AG09319 (cell line): Measurements from ENCODE around the gene SLC5A10.

Experiments
- DNase-seq: peaks from one replicate; pipeline ENCODE4 v3.0.0-alpha.2; 2010; ENCODE audit warnings: low read depth; ENCODE audit errors: extremely low read depth
- TF ChIP-seq, protein P1 (sequence below): IDR thresholded peaks from 2 replicates; pipeline ENCODE4 v1.5.1; 2011; ENCODE audit warnings: low read depth, mild to moderate bottlenecking, inconsistent platforms, low read length, moderate library complexity

Gene SLC5A10

DNA sequence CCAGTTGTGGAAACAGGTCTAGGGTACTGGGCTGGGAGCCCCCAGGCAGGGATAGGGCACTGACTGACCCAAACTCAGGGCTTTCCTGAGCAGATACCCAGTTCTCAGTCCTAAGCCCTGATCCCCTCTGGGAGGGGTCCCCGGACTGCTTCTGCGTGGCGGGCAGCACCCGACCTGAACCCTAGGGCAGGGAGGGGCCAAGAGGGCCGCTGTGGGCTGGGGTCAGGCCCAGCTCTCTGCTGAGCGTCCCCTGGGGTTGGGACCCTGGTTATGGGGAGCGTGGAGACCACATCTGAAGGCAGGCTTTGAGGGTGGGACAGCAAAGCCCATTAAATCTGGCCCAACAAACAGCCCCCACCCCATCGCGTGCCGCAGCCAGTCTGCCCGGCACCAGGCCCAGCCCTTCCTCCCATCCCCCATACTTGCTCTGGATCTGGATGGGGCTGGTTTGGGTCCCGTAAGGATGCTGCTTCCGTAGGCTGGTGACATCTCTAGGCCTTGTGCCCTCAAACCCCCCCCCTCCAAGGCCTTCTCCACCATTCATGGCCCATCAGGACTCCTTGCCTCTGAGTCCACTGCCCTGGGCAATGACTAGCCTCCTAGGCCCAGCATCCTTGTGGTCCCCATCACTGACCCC is 53.3 kb downstream of the SLC5A10 start:
- no peak for DNase-seq
- TF ChIP-seq, protein P1, sequence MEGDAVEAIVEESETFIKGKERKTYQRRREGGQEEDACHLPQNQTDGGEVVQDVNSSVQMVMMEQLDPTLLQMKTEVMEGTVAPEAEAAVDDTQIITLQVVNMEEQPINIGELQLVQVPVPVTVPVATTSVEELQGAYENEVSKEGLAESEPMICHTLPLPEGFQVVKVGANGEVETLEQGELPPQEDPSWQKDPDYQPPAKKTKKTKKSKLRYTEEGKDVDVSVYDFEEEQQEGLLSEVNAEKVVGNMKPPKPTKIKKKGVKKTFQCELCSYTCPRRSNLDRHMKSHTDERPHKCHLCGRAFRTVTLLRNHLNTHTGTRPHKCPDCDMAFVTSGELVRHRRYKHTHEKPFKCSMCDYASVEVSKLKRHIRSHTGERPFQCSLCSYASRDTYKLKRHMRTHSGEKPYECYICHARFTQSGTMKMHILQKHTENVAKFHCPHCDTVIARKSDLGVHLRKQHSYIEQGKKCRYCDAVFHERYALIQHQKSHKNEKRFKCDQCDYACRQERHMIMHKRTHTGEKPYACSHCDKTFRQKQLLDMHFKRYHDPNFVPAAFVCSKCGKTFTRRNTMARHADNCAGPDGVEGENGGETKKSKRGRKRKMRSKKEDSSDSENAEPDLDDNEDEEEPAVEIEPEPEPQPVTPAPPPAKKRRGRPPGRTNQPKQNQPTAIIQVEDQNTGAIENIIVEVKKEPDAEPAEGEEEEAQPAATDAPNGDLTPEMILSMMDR, result no peak

DNA sequence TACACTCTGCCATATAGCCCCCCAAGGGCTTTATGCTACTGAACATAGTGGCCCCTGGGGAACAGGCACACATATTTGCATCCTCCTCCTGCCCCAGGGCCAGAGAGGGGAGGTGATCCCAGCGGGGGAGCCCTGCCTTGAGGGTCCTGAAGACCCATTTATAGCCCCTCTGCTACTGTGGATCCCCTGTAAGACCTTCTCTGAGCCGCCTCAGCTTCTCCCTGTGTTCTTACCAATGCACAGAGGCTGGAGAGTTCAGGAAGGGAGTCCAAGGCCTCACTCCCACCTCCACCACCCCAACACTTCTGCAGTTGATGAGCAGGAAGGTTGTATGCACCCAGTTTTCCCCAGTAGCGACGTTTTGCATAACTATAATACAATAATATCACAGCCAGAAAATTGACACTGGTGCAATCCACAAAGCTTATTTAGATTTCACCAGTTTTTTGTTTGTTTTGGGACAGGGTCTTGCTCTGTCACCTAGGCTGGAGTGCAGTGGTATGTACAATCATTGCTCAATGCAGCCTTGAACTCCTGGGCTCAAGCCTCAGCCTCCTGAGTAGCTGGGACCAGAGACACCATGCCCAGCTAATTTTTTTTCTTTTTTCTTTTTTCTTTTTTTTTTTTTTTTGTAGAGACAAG is 53.9 kb downstream of the SLC5A10 start:
- DNase-seq, result no peak
- TF ChIP-seq, protein P1, result no peak

DNA sequence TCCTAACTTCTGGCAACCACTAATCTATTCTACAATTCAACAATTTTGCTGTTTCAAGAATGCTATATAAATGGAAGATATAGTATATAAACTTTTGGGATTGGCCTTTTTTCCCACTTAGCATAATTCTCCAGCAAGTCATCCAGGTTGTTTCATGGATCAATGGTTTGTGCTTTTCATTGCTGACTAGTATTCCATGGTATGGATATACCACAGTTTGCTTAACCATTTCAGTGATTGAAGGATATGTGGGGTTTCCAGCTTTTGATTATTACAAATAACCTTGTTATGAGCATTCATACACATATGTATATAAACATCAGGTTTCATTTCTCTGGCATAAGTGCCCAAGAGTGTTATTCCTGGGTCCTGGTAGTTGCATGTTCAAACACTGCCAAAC is 54.7 kb downstream of the SLC5A10 start:
- TF ChIP-seq, protein P1, result no peak
- DNase-seq, result no peak

DNA sequence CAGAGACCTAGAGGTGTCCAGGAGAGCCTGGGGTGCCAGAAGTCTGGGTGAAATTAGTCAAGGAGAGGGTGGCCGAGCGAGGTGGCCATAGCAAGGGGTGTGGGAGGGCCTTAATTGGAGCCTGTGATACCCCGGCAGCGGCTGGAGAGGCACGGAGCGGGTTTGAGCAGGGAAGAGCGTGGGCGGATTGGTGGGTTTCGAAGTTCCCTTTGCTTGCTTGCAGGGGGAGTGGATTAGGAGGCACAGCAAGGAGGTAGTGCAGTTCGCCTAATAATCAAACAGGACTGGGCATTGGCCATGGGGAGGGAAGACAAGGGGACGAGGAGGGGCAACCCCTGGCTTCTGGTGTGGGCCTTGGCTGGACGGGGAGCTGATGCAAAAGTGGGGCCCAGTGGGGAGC is 58.0 kb downstream of the SLC5A10 start:
- no peak for DNase-seq
- TF ChIP-seq, protein P1, result no peak

DNA sequence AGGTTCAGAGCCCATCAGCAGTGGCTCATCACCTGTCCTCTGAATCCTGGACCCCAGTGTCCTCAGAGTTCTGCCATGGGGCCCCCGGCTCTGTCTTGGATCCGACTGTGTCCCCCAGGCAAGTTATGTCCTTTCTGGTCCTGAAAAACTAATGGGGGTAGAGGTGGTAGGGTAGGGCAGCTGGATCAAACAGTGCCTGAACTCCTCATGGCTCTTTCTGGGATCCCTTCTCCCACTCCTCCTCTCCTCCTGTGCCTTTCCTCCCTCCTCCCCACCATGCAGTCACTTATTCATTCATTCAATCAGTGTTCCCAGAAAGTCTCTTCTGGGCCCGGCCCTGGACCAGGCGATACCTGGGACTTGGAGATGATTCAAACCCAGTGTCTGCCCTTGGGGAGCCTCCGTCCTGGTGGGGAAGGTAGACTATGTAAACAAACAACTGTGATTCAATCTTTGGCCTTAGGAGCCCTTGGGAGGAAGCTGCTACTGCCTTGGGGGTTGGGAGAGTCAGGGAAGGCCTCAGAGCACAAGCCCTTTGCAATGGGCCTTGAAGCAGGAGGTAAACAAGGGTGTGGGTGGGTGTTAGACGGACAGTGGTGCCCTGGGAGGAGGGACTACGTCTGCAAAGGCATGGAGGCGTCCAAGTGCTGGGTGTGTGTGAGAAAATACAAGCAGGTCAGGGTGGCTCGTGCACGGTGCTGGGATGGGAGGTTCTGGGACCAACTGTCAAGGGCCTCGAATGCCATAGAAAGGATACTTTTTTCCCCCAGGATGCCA is 59.0 kb downstream of the SLC5A10 start:
- TF ChIP-seq, protein P1, result no peak
- DNase-seq, result no peak

DNA sequence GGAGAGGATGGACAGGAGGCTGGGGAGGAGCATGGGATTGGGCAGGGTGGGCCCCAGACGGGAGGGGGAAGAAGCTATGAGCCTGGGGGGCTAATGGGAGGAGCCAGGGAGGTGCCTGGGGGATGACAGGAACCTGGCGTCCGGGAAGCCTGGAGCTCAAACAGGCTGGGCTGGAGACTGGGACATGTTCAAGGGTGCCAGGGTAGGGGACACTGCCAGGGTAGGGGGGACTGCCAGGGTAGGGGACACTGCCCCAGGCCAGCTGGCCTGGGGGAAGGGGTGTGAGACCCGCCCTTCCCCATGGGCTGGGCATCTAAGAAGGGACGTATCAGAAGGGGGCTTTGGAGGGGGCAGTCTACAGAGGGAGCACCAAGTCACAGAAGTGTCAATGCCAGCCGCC is 59.6 kb downstream of the SLC5A10 start:
- TF ChIP-seq, protein P1, result no peak
- no peak for DNase-seq
